MM.1S (cell line): ENCODE measurements around the gene KRT75.

Experiments used
- DNase-seq: peaks from one replicate; pipeline ENCODE4 v3.0.0-alpha.2; 2015
- H2AFZ ChIP-seq: fragments of 300-600 bp; sonication (generic); 2 replicates; pipeline ENCODE4 v1.6.0; 2016; ENCODE audit warnings: antibody characterized with exemption, low read length
- H3F3A ChIP-seq: fragments of 300-600 bp; sonication (generic); 2 replicates; pipeline ENCODE4 v1.6.1; 2016; ENCODE audit warnings: mild to moderate bottlenecking, antibody characterized with exemption, low read length, moderate library complexity, mixed read lengths; ENCODE audit not compliant: insufficient read depth
- H3K27ac ChIP-seq: fragments of 300-600 bp; sonication (generic); 2 replicates; pipeline ENCODE4 v1.5.1; 2016; ENCODE audit warnings: mild to moderate bottlenecking, low read length
- H3K27me3 ChIP-seq: fragments of 300-600 bp; sonication (generic); replicated peaks from 2 replicates; pipeline ENCODE4 v1.6.0; 2016; ENCODE audit warnings: low read length; ENCODE audit not compliant: insufficient read depth
- H3K36me3 ChIP-seq: fragments of 300-600 bp; sonication (generic); replicated peaks from 2 replicates; pipeline ENCODE4 v1.6.1; 2016; ENCODE audit warnings: mild to moderate bottlenecking, low read length, mixed read lengths; ENCODE audit not compliant: insufficient read depth
- H3K4me1 ChIP-seq: fragments of 300-600 bp; sonication (generic); 2 replicates; pipeline ENCODE4 v1.6.1; 2016; ENCODE audit warnings: low read length, mixed read lengths
- H3K4me2 ChIP-seq: fragments of 300-600 bp; sonication (generic); 2 replicates; pipeline ENCODE4 v1.6.0; 2016; ENCODE audit warnings: low read depth, low read length
- H3K4me3 ChIP-seq: fragments of 300-600 bp; sonication (generic); 2 replicates; pipeline ENCODE4 v1.5.1; 2016; ENCODE audit warnings: low read length, mixed read lengths
- H3K79me2 ChIP-seq: fragments of 300-600 bp; sonication (generic); 2 replicates; pipeline ENCODE4 v1.6.1; 2016; ENCODE audit warnings: mixed run types, low read length, mixed read lengths
- H3K9ac ChIP-seq: fragments of 300-600 bp; sonication (generic); 2 replicates; pipeline ENCODE4 v1.6.1; 2016; ENCODE audit warnings: low read length, mixed read lengths
- H3K9me2 ChIP-seq: fragments of 300-600 bp; sonication (generic); replicated peaks from 2 replicates; pipeline ENCODE4 v1.6.1; 2016; ENCODE audit warnings: mild to moderate bottlenecking, low read length, mixed read lengths; ENCODE audit not compliant: insufficient read depth
- H3K9me3 ChIP-seq: fragments of 300-600 bp; sonication (generic); replicated peaks from 2 replicates; pipeline ENCODE4 v1.6.1; 2016; ENCODE audit warnings: mild to moderate bottlenecking, low read length, mixed read lengths; ENCODE audit not compliant: insufficient read depth
- H4K20me1 ChIP-seq: fragments of 300-600 bp; sonication (generic); 2 replicates; pipeline ENCODE4 v1.6.1; 2016; ENCODE audit warnings: mild to moderate bottlenecking, low read length, moderate library complexity, mixed read lengths; ENCODE audit not compliant: insufficient read depth
- EZH2 ChIP-seq: fragments of 300-600 bp; sonication (generic); optimal IDR thresholded peaks from 2 replicates; pipeline ENCODE3; 2017; ENCODE audit warnings: low read depth, mild to moderate bottlenecking, antibody characterized with exemption, low read length, mixed read lengths
- EZH2phosphoT487 ChIP-seq: fragments of 300-600 bp; sonication (generic); IDR thresholded peaks from 2 replicates; pipeline ENCODE4 v1.6.1; 2018; ENCODE audit warnings: antibody characterized with exemption, low read length
- TF ChIP-seq, protein P1 (sequence below): fragments of 300-600 bp; sonication (generic); IDR thresholded peaks from 2 replicates; pipeline ENCODE4 v1.5.1; 2016; ENCODE audit warnings: antibody characterized with exemption, low read length, mixed read lengths

Gene KRT75

DNA sequence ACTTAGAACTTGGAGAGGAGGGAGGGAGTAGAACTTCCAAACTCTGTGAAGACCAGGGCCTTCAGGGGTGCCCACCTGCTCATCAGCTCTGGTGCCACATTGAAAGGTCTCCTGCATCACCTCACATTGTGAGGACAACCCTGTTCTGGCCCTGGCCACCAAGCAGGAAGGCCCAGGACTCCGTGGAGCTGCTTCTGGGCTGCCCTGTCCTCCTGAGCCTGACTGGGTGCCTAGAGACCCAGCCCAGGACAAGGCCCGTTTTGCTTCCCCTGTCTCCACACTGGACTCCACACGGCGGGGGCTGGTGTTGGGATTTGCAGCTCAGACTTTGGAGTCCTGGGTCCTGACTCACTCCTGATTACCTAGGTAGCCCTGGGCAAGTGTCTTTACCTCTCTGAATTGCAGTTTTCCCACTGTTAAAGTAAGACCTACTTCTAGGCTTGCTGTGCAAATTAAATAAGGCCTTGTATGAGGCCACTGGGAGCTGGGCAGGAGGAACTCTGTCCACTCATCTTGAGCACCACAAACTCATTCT lies 15.5 kb downstream of the KRT75 start:
- no peaks in the 10 kb centered on the region for H3K9me2 ChIP-seq
- H4K20me1 ChIP-seq, result no peaks in the 10 kb centered on the region
- no peaks in the 10 kb centered on the region for H3K9me3 ChIP-seq
- no peaks in the 10 kb centered on the region for H3K36me3 ChIP-seq
- no peak overlapping the region for H3K4me2 ChIP-seq
- no peak for DNase-seq
- no peaks in the 10 kb centered on the region for H3K79me2 ChIP-seq
- peaks cover 13% of the 10 kb centered on the region; the same call in 1 of the 2 replicates for H3K27me3 ChIP-seq
- no peaks in the 10 kb centered on the region for H3K4me1 ChIP-seq
- TF ChIP-seq EZH2phosphoT487, result no peak
- TF ChIP-seq EZH2, result no peak
- TF ChIP-seq, protein P1, sequence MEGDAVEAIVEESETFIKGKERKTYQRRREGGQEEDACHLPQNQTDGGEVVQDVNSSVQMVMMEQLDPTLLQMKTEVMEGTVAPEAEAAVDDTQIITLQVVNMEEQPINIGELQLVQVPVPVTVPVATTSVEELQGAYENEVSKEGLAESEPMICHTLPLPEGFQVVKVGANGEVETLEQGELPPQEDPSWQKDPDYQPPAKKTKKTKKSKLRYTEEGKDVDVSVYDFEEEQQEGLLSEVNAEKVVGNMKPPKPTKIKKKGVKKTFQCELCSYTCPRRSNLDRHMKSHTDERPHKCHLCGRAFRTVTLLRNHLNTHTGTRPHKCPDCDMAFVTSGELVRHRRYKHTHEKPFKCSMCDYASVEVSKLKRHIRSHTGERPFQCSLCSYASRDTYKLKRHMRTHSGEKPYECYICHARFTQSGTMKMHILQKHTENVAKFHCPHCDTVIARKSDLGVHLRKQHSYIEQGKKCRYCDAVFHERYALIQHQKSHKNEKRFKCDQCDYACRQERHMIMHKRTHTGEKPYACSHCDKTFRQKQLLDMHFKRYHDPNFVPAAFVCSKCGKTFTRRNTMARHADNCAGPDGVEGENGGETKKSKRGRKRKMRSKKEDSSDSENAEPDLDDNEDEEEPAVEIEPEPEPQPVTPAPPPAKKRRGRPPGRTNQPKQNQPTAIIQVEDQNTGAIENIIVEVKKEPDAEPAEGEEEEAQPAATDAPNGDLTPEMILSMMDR, result no peak
- no peak overlapping the region for H3K9ac ChIP-seq
- H3F3A ChIP-seq, result no peaks in the 10 kb centered on the region
- no peak overlapping the region for H2AFZ ChIP-seq
- H3K27ac ChIP-seq, result no peak overlapping the region
- no peak overlapping the region for H3K4me3 ChIP-seq

DNA sequence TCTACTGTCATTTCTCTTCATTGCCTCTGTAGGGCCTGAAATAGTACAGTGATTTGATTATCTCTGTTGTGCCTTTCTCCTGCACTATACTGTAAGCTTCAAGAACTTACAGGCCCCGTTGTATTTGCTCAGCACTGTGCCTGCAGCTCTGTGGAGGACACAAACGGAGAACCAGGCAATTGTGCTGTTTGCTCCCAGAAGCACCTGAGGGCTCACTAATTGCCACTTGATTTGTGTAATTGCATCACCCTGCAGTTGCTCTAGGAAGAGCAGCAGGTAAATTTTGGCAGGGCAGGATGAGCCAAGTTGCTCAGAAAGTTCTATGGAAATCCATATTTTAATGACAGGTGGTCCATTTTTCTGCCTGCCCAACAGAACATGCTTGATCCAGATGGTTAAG lies 16.4 kb downstream of the KRT75 start:
- no peaks in the 10 kb centered on the region for H4K20me1 ChIP-seq
- no peak overlapping the region for H3K27ac ChIP-seq
- H3K4me1 ChIP-seq, result no peaks in the 10 kb centered on the region
- H3K9ac ChIP-seq, result no peak overlapping the region
- no peaks in the 10 kb centered on the region for H3K36me3 ChIP-seq
- no peaks in the 10 kb centered on the region for H3K79me2 ChIP-seq
- H3K9me2 ChIP-seq, result no peaks in the 10 kb centered on the region
- no peak for DNase-seq
- peaks cover 14% of the 10 kb centered on the region for H3K27me3 ChIP-seq
- TF ChIP-seq EZH2, result no peak
- TF ChIP-seq EZH2phosphoT487, result no peak
- TF ChIP-seq, protein P1, result no peak
- H2AFZ ChIP-seq, result no peak overlapping the region
- no peaks in the 10 kb centered on the region for H3F3A ChIP-seq
- no peak overlapping the region for H3K4me2 ChIP-seq
- no peaks in the 10 kb centered on the region for H3K9me3 ChIP-seq
- H3K4me3 ChIP-seq, result no peak overlapping the region

DNA sequence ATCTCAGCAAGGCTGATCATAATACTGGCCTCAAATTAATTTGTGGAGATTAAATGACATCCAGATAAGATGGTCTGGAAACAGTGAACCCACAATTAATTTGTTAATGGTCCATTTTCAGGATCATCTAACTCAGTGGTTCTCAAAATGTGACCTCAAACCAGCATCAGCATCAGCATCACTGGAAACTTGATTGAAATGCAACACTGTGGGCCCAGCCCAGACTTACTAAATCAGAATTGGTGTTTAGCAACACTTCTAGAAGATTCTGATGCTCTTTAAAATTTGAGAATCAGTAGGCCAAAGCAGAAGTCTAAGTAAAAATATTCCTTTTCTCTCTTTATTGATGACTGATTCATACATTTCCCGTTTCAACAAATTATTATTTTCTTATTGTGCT lies 17.4 kb downstream of the KRT75 start:
- H3K4me1 ChIP-seq, result no peaks in the 10 kb centered on the region
- no peak overlapping the region for H3K27ac ChIP-seq
- H3K4me3 ChIP-seq, result no peak overlapping the region
- DNase-seq, result no peak
- no peak overlapping the region for H2AFZ ChIP-seq
- no peaks in the 10 kb centered on the region for H3K9me2 ChIP-seq
- H3K9ac ChIP-seq, result no peak overlapping the region
- peaks cover 18% of the 10 kb centered on the region for H3K27me3 ChIP-seq
- H3F3A ChIP-seq, result no peaks in the 10 kb centered on the region
- H3K79me2 ChIP-seq, result no peaks in the 10 kb centered on the region
- TF ChIP-seq, protein P1, result no peak
- TF ChIP-seq EZH2 (no peak), EZH2phosphoT487 (no peak)
- no peaks in the 10 kb centered on the region for H4K20me1 ChIP-seq
- no peak overlapping the region for H3K4me2 ChIP-seq
- H3K36me3 ChIP-seq, result no peaks in the 10 kb centered on the region
- no peaks in the 10 kb centered on the region for H3K9me3 ChIP-seq
